HPDE6-E6E7 (cell line): ENCODE results near the gene KRTAP10-9.
"Not testable (repeated sequence)": the region's sequence is repeated elsewhere in the genome, so short reads cannot be mapped to it uniquely, and the experiment has no call there.

ENCODE experiments used
- DNase-seq: peaks from one replicate; pipeline ENCODE4 v3.0.0; 2011; ENCODE audit warnings: missing footprints; ENCODE audit errors: extremely low spot score

Gene KRTAP10-9

GRCh38 chr21:44614961-44615391, 11.9 kb upstream of the KRTAP10-9 start:
- DNase-seq = no peak

- no peak for DNase-seq
These were observed 11.4 kb upstream of the KRTAP10-9 start for GRCh38 chr21:44615466-44615865.

GRCh38 chr21:44615911-44616590, 10.8 kb upstream of the KRTAP10-9 start:
- no peak for DNase-seq

GRCh38 chr21:44616591-44616926, 10.3 kb upstream of the KRTAP10-9 start:
- DNase-seq = no peak

GRCh38 chr21:44617071-44617501, 9.8 kb upstream of the KRTAP10-9 start:
- DNase-seq = no peak

- DNase-seq = no peak
These were observed 8.4 kb upstream of the KRTAP10-9 start for GRCh38 chr21:44618504-44618903.

- DNase-seq = no peak
These were observed 8.0 kb upstream of the KRTAP10-9 start for GRCh38 chr21:44618909-44619308.

- no peak for DNase-seq
These were observed 7.0 kb upstream of the KRTAP10-9 start for GRCh38 chr21:44619886-44620285.

GRCh38 chr21:44623575-44623974, 3.3 kb upstream of the KRTAP10-9 start:
- no peak for DNase-seq

- DNase-seq = no peak
These were observed 1.1 kb upstream of the KRTAP10-9 start for GRCh38 chr21:44625756-44626155.

- DNase-seq = no peak
These were observed 631 bp upstream of the KRTAP10-9 start for GRCh38 chr21:44626262-44626661.

GRCh38 chr21:44627181-44627822, 409 bp downstream of the KRTAP10-9 start:
- DNase-seq = not testable (repeated sequence)

- DNase-seq = not testable (repeated sequence)
These were observed 939 bp downstream of the KRTAP10-9 start for GRCh38 chr21:44627831-44628233.

- DNase-seq = no peak
These were observed 2.0 kb downstream of the KRTAP10-9 start for GRCh38 chr21:44628707-44629391.

GRCh38 chr21:44630440-44630839, 3.5 kb downstream of the KRTAP10-9 start:
- DNase-seq = no peak

GRCh38 chr21:44632067-44632466, 5.2 kb downstream of the KRTAP10-9 start:
- no peak for DNase-seq

- DNase-seq = no peak
These were observed 9.5 kb downstream of the KRTAP10-9 start for GRCh38 chr21:44636209-44637017.

GRCh38 chr21:44637018-44637850, 10.3 kb downstream of the KRTAP10-9 start, which contains the start of gene KRTAP10-10:
KRTAP10-10 (plus strand) TSS chr21:44637356; CDS start chr21:44637418, 62 bp downstream.
- DNase-seq = no peak

- DNase-seq = not testable (repeated sequence)
These were observed 11.0 kb downstream of the KRTAP10-9 start for GRCh38 chr21:44637851-44638348.

- DNase-seq = not testable (repeated sequence)
These were observed 11.8 kb downstream of the KRTAP10-9 start for GRCh38 chr21:44638506-44639330.
